ENCODE results near the gene CUTC. TPM values are rescaled to one million over a fixed set of nuclear protein-coding genes. Genes with fewer than 3 reads are reported as not detected.

Gene CUTC
- total RNA-seq, 4 donors from 2014 or later: 24.5 to 35.1 (median 27.7) TPM

- Histone ChIP-seq H3K9me3 (no peaks in the 10 kb centered on the region), H3K27ac (no peak overlapping the region), H3K4me3 (no peak overlapping the region), H3K4me1 (peaks cover 0 to 3% (median 2%) of the 10 kb centered on the region in 3 donors), H3K27me3 (no peaks in the 10 kb centered on the region), H3K36me3 (no peaks in the 10 kb centered on the region)
- ATAC-seq: no peak
- WGBS, 2 donors (ENCODE audit: low coverage in 1 of 2): 78% methylated on average over 2 to 3 of the region's 3 CpGs
- TF ChIP-seq, protein P1, sequence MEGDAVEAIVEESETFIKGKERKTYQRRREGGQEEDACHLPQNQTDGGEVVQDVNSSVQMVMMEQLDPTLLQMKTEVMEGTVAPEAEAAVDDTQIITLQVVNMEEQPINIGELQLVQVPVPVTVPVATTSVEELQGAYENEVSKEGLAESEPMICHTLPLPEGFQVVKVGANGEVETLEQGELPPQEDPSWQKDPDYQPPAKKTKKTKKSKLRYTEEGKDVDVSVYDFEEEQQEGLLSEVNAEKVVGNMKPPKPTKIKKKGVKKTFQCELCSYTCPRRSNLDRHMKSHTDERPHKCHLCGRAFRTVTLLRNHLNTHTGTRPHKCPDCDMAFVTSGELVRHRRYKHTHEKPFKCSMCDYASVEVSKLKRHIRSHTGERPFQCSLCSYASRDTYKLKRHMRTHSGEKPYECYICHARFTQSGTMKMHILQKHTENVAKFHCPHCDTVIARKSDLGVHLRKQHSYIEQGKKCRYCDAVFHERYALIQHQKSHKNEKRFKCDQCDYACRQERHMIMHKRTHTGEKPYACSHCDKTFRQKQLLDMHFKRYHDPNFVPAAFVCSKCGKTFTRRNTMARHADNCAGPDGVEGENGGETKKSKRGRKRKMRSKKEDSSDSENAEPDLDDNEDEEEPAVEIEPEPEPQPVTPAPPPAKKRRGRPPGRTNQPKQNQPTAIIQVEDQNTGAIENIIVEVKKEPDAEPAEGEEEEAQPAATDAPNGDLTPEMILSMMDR (IDR thresholded peaks at IDR 0.05): no peak
- no peak for TF ChIP-seq POLR2A (IDR thresholded peaks at IDR 0.05)
- no peak for TF ChIP-seq POLR2AphosphoS5 (IDR thresholded peaks at IDR 0.05)
- TF ChIP-seq EP300 (IDR thresholded peaks at IDR 0.05): no peak
Measured at GRCh38 chr10:99804471-99804870, 72.4 kb downstream of the CUTC start.

GRCh38 chr10:99805190-99805589 is 73.2 kb downstream of the CUTC start:
- Histone ChIP-seq H3K9me3 (no peaks in the 10 kb centered on the region), H3K27ac (no peak overlapping the region), H3K36me3 (no peaks in the 10 kb centered on the region), H3K27me3 (no peaks in the 10 kb centered on the region), H3K4me1 (peaks cover 0 to 10% (median 3%) of the 10 kb centered on the region in 3 donors), H3K4me3 (no peak overlapping the region)
- 83 to 86% methylated on average over 5 of the region's 5 CpGs for WGBS, 2 donors (ENCODE audit: low coverage in 1 of 2)
- TF ChIP-seq, protein P1 (IDR thresholded peaks at IDR 0.05): no peak
- TF ChIP-seq EP300 (IDR thresholded peaks at IDR 0.05): no peak
- TF ChIP-seq POLR2A (IDR thresholded peaks at IDR 0.05): no peak
- no peak for TF ChIP-seq POLR2AphosphoS5 (IDR thresholded peaks at IDR 0.05)
- no peak for ATAC-seq

Other genes with a start within 250 kb of the CUTC start
- gene NKX2-3, start 199.3 kb upstream of the CUTC start, total RNA-seq: under 1 TPM in 1 of 4 donors, not detected in 3; 0.54 TPM
- gene SLC25A28, start 111.8 kb upstream of the CUTC start, total RNA-seq: 10 to 100 TPM; 18.6 to 55.6 (median 33.3) TPM
- gene ENTPD7, start 72.7 kb upstream of the CUTC start, total RNA-seq: 1 to 10 TPM; 4.5 to 9.1 (median 5.6) TPM
- gene COX15, start 107 bp upstream of the CUTC start, total RNA-seq: 10 to 100 TPM; 25.6 to 32.6 (median 29.3) TPM
- 1 to 10 TPM in 1 of 4 donors, under 1 TPM in 3; 0.46 to 1.5 (median 0.73) TPM for gene ABCC2, start 50.4 kb downstream of the CUTC start, total RNA-seq